Measurements from ENCODE around the gene LNP1. TPM values are rescaled to one million over a fixed set of nuclear protein-coding genes. Genes with fewer than 3 reads are reported as not detected.
"Not testable (repeated sequence)": the region's sequence is repeated elsewhere in the genome, so short reads cannot be mapped to it uniquely, and the experiment has no call there.

Gene LNP1
- total and polyA plus RNA-seq, 2 experiments from 2014 or later = 1.2 to 2.9 TPM

DNA sequence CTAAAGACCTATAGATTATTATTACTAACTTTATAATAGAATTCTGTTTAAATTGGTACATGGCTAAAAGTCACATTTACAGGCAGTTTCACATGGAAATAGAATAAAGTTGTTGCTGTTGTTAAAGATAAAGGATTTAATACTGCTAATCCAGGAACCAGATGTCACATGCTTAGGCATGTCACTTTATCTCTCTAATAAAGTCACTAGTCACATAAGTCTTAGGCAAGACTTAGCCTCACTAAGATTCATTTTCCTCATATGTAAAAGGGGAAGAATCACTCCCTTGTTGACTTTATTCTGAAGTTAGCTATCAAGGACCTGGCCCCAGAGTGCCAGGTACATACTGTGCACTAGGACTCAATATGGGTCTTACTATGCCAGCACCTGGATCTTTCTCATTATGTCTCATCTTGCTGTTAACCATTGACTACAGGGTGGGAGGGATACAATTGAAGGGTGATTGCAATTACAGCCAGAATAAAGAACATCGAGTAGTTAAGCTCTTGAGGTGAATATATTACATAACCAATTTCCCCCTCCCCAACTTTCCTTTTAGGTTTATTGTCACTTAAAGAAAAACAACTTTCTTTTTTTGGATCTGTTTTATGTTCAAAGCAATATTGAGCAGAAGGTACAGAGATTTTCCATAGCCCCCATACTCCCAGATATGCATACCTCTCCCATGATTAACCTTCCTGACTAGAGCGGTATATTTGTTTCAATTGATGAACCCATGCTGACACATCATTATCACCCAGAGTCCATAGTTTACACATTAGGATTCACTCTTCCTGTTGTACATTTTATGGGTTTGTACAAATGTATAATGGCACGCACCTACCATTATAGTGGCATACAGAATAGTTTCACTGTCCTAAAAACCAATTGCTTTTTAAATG is 36.6 kb downstream of the LNP1 start:
- no peaks in the 10 kb centered on the region for H3K36me3 ChIP-seq (ENCODE audit: low read depth)
- H4K20me1 ChIP-seq (ENCODE audit: insufficient read depth) = no peaks in the 10 kb centered on the region
- no peak overlapping the region for H3K9ac ChIP-seq
- no peak overlapping the region for H3K4me2 ChIP-seq (ENCODE audit: unreplicated experiment)
- H3K27me3 ChIP-seq (replicated peaks; ENCODE audit: insufficient read depth) = no peaks in the 10 kb centered on the region
- H3K9me2 ChIP-seq (ENCODE audit: insufficient read depth) = no peaks in the 10 kb centered on the region
- H3K27ac ChIP-seq = no peak overlapping the region
- H3K9me3 ChIP-seq (ENCODE audit: low read depth) = no peaks in the 10 kb centered on the region
- H3K4me3 ChIP-seq = no peak overlapping the region
- no peak overlapping the region for H2AFZ ChIP-seq
- H3K4me1 ChIP-seq (ENCODE audit: insufficient read depth) = no peaks in the 10 kb centered on the region
- in situ Hi-C loops (cut with MboI) = no loop called here
- H3F3A ChIP-seq (ENCODE audit: insufficient read depth) = no peaks in the 10 kb centered on the region
- WGBS, 2 experiments (ENCODE audit: low coverage in 1 of 2, low lambda C conversion rate in 2 of 2, missing lambda C conversion rate in 2 of 2) = 84 to 85% methylated on average over 3 of the region's 3 CpGs
- no peaks in the 10 kb centered on the region for H3K79me2 ChIP-seq (ENCODE audit: insufficient read depth)
- no peak for DNase-seq
- TF ChIP-seq EZH2phosphoT487 (IDR thresholded peaks at IDR 0.05; ENCODE audit: insufficient read depth, low read depth) (no peak), EZH2 (IDR thresholded peaks at IDR 0.05; ENCODE audit: insufficient read depth, poor library complexity, severe bottlenecking) (no peak)

DNA sequence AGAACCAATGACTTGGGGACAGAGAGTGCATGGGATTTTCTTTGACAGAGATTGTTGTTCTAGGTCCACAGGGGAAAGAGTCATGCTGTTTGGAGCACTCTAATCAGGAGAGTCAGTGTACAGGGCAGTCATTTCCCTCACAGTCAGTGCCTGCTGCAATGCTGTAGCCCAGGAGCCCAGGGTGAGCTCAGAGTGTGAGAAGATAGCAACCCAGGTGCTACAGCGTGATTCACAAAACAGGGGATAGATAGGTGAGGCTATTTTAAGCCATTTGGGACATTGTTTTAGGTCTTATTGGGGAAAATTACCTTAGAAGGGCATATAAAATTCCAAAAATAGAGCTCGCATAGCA is 37.3 kb downstream of the LNP1 start:
- no peak overlapping the region for H3K27ac ChIP-seq
- H3K9ac ChIP-seq = no peak overlapping the region
- H3K4me1 ChIP-seq (ENCODE audit: insufficient read depth) = no peaks in the 10 kb centered on the region
- DNase-seq = no peak
- H3K27me3 ChIP-seq (replicated peaks; ENCODE audit: insufficient read depth) = no peaks in the 10 kb centered on the region
- no peak overlapping the region for H2AFZ ChIP-seq
- H4K20me1 ChIP-seq (ENCODE audit: insufficient read depth) = no peaks in the 10 kb centered on the region
- in situ Hi-C loops (cut with MboI) = no loop called here
- no peak overlapping the region for H3K4me2 ChIP-seq (ENCODE audit: unreplicated experiment)
- H3K9me3 ChIP-seq (ENCODE audit: low read depth) = no peaks in the 10 kb centered on the region
- 97 to 98% methylated on average over 2 of the region's 2 CpGs for WGBS, 2 experiments (ENCODE audit: low coverage in 1 of 2, low lambda C conversion rate in 2 of 2, missing lambda C conversion rate in 2 of 2)
- H3K4me3 ChIP-seq = no peak overlapping the region
- no peaks in the 10 kb centered on the region for H3F3A ChIP-seq (ENCODE audit: insufficient read depth)
- H3K9me2 ChIP-seq (ENCODE audit: insufficient read depth) = no peaks in the 10 kb centered on the region
- TF ChIP-seq EZH2phosphoT487 (IDR thresholded peaks at IDR 0.05; ENCODE audit: insufficient read depth, low read depth) (no peak), EZH2 (IDR thresholded peaks at IDR 0.05; ENCODE audit: insufficient read depth, poor library complexity, severe bottlenecking) (no peak)
- no peaks in the 10 kb centered on the region for H3K36me3 ChIP-seq (ENCODE audit: low read depth)
- no peaks in the 10 kb centered on the region for H3K79me2 ChIP-seq (ENCODE audit: insufficient read depth)

DNA sequence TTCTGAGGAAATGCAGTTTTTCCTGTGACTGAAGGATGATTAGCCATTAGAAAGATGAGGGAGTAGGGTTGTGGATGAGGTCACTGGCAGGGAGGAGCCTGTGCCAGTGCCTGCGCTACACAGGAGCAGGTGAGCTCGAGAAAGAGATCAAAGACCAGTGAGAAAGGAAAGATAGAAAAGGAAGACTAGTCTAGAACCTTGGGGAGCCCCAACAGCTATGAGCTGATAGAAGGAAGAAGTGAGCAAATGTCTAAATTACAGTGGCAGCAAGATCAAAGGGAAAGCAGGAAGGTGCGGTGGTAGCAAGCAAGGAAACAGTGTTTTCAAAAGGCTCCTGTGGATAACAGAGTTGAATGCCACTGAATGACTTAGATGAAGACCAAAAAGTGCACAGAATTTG is 39.6 kb downstream of the LNP1 start:
- no peak for DNase-seq
- no peak overlapping the region for H3K27ac ChIP-seq
- no peak overlapping the region for H3K9ac ChIP-seq
- H3K9me2 ChIP-seq (ENCODE audit: insufficient read depth) = no peaks in the 10 kb centered on the region
- H3K4me1 ChIP-seq (ENCODE audit: insufficient read depth) = no peaks in the 10 kb centered on the region
- H3K4me3 ChIP-seq = no peak overlapping the region
- H3K79me2 ChIP-seq (ENCODE audit: insufficient read depth) = no peaks in the 10 kb centered on the region
- H3K9me3 ChIP-seq (ENCODE audit: low read depth) = no peaks in the 10 kb centered on the region
- H3K27me3 ChIP-seq (replicated peaks; ENCODE audit: insufficient read depth) = no peaks in the 10 kb centered on the region
- no peaks in the 10 kb centered on the region for H3K36me3 ChIP-seq (ENCODE audit: low read depth)
- H4K20me1 ChIP-seq (ENCODE audit: insufficient read depth) = no peaks in the 10 kb centered on the region
- in situ Hi-C loops (cut with MboI) = no loop called here
- TF ChIP-seq EZH2phosphoT487 (IDR thresholded peaks at IDR 0.05; ENCODE audit: insufficient read depth, low read depth) (no peak), EZH2 (IDR thresholded peaks at IDR 0.05; ENCODE audit: insufficient read depth, poor library complexity, severe bottlenecking) (no peak)
- no peak overlapping the region for H3K4me2 ChIP-seq (ENCODE audit: unreplicated experiment)
- H2AFZ ChIP-seq = no peak overlapping the region
- H3F3A ChIP-seq (ENCODE audit: insufficient read depth) = no peaks in the 10 kb centered on the region
- 65 to 70% methylated on average over 3 of the region's 3 CpGs for WGBS, 2 experiments (ENCODE audit: low coverage in 1 of 2, low lambda C conversion rate in 2 of 2, missing lambda C conversion rate in 2 of 2)

DNA sequence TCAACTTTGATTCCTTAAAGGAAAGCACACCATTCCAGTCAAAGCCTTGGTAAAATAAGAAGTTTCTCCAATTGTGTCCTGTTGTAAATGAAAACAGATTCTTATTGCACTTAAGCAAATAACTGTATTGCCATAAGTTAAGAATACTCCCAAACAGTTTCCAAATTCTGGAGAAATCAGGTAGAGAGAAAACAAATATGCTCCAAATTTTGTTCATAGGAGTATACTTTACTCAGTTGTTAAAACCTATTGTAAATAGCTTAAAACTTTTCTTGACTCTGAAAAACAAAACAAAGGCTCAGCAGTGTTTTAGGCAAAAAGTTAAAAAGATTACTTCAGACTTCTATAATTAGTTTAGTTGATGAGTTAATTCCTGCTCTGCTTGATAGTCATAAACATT is 42.4 kb downstream of the LNP1 start:
- Histone ChIP-seq H3K9me3 (ENCODE audit: low read depth) (no peaks in the 10 kb centered on the region), H2AFZ (no peak overlapping the region), H3F3A (ENCODE audit: insufficient read depth) (no peaks in the 10 kb centered on the region), H3K9me2 (ENCODE audit: insufficient read depth) (no peaks in the 10 kb centered on the region), H3K9ac (no peak overlapping the region), H3K4me1 (ENCODE audit: insufficient read depth) (no peaks in the 10 kb centered on the region), H4K20me1 (ENCODE audit: insufficient read depth) (no peaks in the 10 kb centered on the region), H3K4me2 (ENCODE audit: unreplicated experiment) (no peak overlapping the region), H3K27me3 (replicated peaks; ENCODE audit: insufficient read depth) (no peaks in the 10 kb centered on the region), H3K4me3 (no peak overlapping the region), H3K79me2 (ENCODE audit: insufficient read depth) (no peaks in the 10 kb centered on the region), H3K27ac (no peak overlapping the region), H3K36me3 (ENCODE audit: low read depth) (no peaks in the 10 kb centered on the region)
- TF ChIP-seq EZH2 (IDR thresholded peaks at IDR 0.05; ENCODE audit: insufficient read depth, poor library complexity, severe bottlenecking) (no peak), EZH2phosphoT487 (IDR thresholded peaks at IDR 0.05; ENCODE audit: insufficient read depth, low read depth) (no peak)
- no peak for DNase-seq
- in situ Hi-C loops (cut with MboI) = no loop called here

DNA sequence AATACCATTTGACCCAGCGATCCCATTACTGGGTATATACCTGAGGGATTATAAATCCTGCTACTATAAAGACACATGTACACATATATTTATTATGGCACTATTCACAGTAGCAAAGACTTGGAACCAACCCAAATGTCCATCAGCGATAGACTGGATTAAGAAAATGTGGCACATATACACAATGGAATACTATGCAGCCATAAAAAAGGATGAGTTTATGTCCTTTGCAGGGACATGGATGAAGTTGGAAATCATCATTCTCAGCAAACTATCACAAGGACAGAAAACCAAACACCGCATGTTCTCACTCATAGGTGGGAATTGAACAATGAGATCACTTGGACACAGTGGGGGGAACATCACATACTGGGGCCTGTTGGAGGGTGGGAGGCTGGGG is 45.7 kb downstream of the LNP1 start:
- H3F3A ChIP-seq (ENCODE audit: insufficient read depth); H3K79me2 ChIP-seq (ENCODE audit: insufficient read depth); H2AFZ ChIP-seq; H3K4me3 ChIP-seq; H3K27me3 ChIP-seq (replicated peaks; ENCODE audit: insufficient read depth); H3K4me2 ChIP-seq (ENCODE audit: unreplicated experiment); H3K4me1 ChIP-seq (ENCODE audit: insufficient read depth); in situ Hi-C loops (cut with MboI); DNase-seq; H3K27ac ChIP-seq; H3K9ac ChIP-seq; H3K9me3 ChIP-seq (ENCODE audit: low read depth); H3K9me2 ChIP-seq (ENCODE audit: insufficient read depth); H4K20me1 ChIP-seq (ENCODE audit: insufficient read depth); H3K36me3 ChIP-seq (ENCODE audit: low read depth): not testable (repeated sequence)
- WGBS, 2 experiments (ENCODE audit: low coverage in 1 of 2, low lambda C conversion rate in 2 of 2, missing lambda C conversion rate in 2 of 2) = 88 to 96% methylated on average over 3 of the region's 3 CpGs

Data from GM23248 (cell line).